ENCODE results near the gene TOR1AIP1. TPM values are rescaled to one million over a fixed set of nuclear protein-coding genes. Genes with fewer than 3 reads are reported as not detected.
A peak's percentile ranks its signal among the peaks of the same experiment; 100 is the strongest.

TOR1AIP1 gene
- total RNA-seq, 1 donor from 2014 or later: 42.6 TPM

DNA sequence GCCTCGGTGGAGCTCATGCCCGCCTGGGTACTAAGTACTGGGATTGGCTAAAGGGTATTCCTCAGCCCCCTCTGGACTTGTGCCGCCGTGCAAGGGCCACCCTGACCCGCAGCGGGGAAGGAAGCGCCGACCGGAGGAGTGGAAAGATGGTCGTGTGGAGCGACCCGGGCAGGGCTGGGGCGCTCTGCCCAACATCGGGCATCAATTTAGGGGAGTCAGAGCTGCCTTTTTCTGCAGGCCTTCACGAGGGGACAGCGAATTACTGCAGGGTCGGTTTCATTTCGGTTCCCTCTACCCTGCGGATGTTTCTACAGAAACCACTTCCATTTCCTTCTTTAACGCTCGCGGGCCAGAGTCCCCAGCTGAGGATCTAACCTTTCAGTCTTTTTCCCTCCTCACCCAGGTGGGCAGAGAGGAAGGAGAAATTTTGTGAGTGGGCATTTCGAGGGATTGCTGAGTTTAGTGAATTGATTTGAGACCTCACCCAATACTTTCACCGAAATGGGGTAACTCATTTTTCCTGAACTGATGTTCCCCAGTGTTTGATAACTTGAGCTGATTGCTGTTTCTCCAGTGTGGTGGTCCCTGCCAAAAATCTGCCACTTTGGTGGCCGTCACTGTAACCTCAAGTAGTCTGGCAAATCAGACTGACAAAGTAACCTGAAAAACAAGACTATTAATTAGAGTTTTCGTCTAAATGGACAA, 1.1 kb downstream of the TOR1AIP1 start:
- TF ChIP-seq, protein P1, sequence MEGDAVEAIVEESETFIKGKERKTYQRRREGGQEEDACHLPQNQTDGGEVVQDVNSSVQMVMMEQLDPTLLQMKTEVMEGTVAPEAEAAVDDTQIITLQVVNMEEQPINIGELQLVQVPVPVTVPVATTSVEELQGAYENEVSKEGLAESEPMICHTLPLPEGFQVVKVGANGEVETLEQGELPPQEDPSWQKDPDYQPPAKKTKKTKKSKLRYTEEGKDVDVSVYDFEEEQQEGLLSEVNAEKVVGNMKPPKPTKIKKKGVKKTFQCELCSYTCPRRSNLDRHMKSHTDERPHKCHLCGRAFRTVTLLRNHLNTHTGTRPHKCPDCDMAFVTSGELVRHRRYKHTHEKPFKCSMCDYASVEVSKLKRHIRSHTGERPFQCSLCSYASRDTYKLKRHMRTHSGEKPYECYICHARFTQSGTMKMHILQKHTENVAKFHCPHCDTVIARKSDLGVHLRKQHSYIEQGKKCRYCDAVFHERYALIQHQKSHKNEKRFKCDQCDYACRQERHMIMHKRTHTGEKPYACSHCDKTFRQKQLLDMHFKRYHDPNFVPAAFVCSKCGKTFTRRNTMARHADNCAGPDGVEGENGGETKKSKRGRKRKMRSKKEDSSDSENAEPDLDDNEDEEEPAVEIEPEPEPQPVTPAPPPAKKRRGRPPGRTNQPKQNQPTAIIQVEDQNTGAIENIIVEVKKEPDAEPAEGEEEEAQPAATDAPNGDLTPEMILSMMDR (IDR thresholded peaks at IDR 0.05): peak; percentile 27
- no peaks in the 10 kb centered on the region for H3K27me3 Mint-ChIP-seq (ENCODE audit: low read depth)
- H3K36me3 Mint-ChIP-seq (ENCODE audit: low read depth): peaks cover 2% of the 10 kb centered on the region
- H3K27ac Mint-ChIP-seq (ENCODE audit: unreplicated experiment): peak overlapping the region; percentile 100
- H3K4me3 Mint-ChIP-seq (ENCODE audit: unreplicated experiment): peak overlapping the region; percentile 93
- H3K9me3 Mint-ChIP-seq (ENCODE audit: low read depth): no peaks in the 10 kb centered on the region
- DNase-seq (ENCODE audit: low spot score): no peak
- H3K4me1 Mint-ChIP-seq (ENCODE audit: low read depth): peaks cover 37% of the 10 kb centered on the region

DNA sequence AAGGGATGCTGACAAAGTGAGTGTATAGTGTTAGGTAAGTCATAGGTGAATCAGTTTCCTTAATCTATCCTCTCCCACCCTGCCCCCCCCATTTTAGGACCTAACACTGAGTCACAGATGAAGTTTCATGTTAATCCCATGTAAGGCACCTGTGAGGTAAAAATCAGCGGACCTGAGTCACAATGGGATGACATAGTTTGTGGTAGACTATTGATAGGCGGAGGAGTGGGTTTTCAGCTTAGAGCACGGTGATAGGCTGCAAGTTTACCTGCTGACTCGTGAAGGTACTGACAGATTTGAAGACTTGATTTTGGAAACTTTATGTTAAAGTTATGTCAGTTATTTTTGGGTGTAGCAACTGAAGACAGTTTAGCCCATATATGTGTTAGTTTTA, 1.7 kb downstream of the TOR1AIP1 start:
- H3K4me3 Mint-ChIP-seq (ENCODE audit: unreplicated experiment): peak overlapping the region; percentile 93
- no peaks in the 10 kb centered on the region for H3K9me3 Mint-ChIP-seq (ENCODE audit: low read depth)
- H3K4me1 Mint-ChIP-seq (ENCODE audit: low read depth): peaks cover 37% of the 10 kb centered on the region
- TF ChIP-seq, protein P1 (IDR thresholded peaks at IDR 0.05): no peak
- H3K36me3 Mint-ChIP-seq (ENCODE audit: low read depth): peaks cover 2% of the 10 kb centered on the region
- no peak for DNase-seq (ENCODE audit: low spot score)
- H3K27ac Mint-ChIP-seq (ENCODE audit: unreplicated experiment): peak overlapping the region; percentile 100
- no peaks in the 10 kb centered on the region for H3K27me3 Mint-ChIP-seq (ENCODE audit: low read depth)

DNA sequence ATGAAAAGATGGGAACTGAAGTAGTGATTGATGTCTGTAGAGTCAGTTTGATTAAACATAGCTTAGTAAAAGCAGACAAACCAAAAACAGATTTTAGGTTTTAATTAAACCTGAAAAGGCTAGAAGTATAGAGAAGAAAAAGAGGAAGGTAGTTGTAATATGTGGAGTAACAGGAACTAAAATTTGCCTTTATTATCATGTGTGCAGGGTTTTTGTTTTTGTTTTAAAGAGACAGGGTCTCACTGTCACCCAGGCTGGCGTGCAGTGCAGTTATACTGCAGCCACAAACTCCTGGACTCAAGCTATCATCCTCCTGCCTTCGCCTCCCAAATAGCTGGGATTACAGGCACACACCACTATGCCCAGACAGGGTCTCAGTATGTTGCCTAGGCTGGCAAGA, 6.0 kb downstream of the TOR1AIP1 start:
- TF ChIP-seq, protein P1 (IDR thresholded peaks at IDR 0.05): no peak
- Mint-ChIP-seq H3K27ac (ENCODE audit: unreplicated experiment) (no peak overlapping the region), H3K4me3 (ENCODE audit: unreplicated experiment) (no peak overlapping the region), H3K4me1 (ENCODE audit: low read depth) (peaks cover 21% of the 10 kb centered on the region), H3K9me3 (ENCODE audit: low read depth) (no peaks in the 10 kb centered on the region), H3K36me3 (ENCODE audit: low read depth) (peaks cover 6% of the 10 kb centered on the region), H3K27me3 (ENCODE audit: low read depth) (no peaks in the 10 kb centered on the region)
- no peak for DNase-seq (ENCODE audit: low spot score)

DNA sequence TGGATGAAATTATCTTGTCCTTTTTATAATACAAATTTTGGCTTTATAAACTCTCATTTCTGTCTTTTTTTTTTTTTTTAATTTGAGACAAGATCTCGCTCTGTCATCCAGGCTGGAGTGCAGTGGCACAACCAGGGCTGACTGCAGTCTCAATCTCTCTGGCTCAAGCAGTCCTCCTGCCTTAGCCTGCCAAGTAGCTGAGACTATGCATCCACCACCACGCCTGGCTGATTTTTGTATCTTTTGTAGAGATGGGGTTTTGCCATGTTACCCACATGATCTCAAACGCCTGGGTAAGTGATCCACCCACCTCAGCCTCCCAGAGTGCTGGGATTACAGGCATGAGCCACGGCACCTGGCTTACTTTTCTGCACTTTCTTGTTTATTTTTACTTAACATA, 7.5 kb downstream of the TOR1AIP1 start:
- Mint-ChIP-seq H3K27ac (ENCODE audit: unreplicated experiment) (no peak overlapping the region), H3K36me3 (ENCODE audit: low read depth) (peaks cover 6% of the 10 kb centered on the region), H3K9me3 (ENCODE audit: low read depth) (no peaks in the 10 kb centered on the region), H3K4me1 (ENCODE audit: low read depth) (peaks cover 6% of the 10 kb centered on the region), H3K27me3 (ENCODE audit: low read depth) (no peaks in the 10 kb centered on the region), H3K4me3 (ENCODE audit: unreplicated experiment) (no peak overlapping the region)
- TF ChIP-seq, protein P1 (IDR thresholded peaks at IDR 0.05): no peak
- DNase-seq (ENCODE audit: low spot score): no peak

DNA sequence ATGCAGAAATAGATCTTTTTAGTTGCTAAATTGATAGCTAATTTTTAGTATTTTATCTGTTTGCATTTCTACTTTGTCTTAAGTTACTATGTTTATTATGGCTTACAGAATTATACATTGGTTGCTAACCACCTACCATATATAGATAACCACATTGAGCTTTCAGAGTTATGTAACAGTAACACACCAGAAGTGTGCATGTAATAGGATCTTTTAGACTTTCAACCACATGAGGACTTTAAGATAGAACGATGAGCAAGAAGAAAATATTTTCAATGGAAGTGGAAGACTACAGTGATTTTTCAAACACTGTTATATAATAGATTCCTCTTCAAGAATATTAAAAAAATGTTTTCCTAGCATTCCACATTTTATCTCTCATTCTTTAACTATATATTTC, 28.8 kb downstream of the TOR1AIP1 start:
- Mint-ChIP-seq H3K9me3 (ENCODE audit: low read depth) (no peaks in the 10 kb centered on the region), H3K4me1 (ENCODE audit: low read depth) (no peaks in the 10 kb centered on the region), H3K4me3 (ENCODE audit: unreplicated experiment) (no peak overlapping the region), H3K27me3 (ENCODE audit: low read depth) (no peaks in the 10 kb centered on the region), H3K27ac (ENCODE audit: unreplicated experiment) (no peak overlapping the region), H3K36me3 (ENCODE audit: low read depth) (peaks cover 21% of the 10 kb centered on the region)
- DNase-seq (ENCODE audit: low spot score): no peak
- TF ChIP-seq, protein P1 (IDR thresholded peaks at IDR 0.05): no peak

Measured in chondrocyte (in vitro differentiated cells).